ENCODE results near the gene SLC5A1.

DNA sequence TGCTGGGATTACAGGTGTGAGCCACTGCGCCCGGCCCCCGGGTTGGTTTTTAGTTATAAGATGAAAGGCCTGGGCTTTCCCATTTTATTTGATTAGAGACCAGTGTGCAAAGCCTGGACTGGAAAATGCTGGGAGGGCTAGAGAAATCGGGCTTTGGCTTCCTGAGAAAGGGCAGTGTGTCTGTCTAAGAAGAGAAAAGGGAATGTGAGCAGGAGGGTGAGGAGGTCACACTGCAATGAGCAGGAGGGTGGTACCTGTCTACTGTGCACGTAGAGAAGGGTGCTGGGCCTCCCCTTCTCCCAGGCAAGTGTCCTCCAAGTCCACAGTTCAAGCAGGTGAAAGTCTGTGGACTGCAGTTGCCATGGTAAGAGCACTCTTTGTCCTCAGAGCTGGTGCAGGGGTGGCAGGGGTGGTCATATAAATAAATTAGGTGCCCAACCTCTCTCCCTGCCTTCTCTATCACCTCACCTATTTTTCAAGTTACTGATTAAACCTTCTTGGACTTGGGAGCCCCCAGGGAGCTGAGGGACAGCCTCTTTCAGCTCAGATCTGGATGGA is 30.8 kb downstream of the SLC5A1 start:
- TF ChIP-seq EZH2 (optimal IDR thresholded peaks at IDR 0.05; ENCODE audit: low read depth, low read length) = no peak
- TF ChIP-seq, protein P1, sequence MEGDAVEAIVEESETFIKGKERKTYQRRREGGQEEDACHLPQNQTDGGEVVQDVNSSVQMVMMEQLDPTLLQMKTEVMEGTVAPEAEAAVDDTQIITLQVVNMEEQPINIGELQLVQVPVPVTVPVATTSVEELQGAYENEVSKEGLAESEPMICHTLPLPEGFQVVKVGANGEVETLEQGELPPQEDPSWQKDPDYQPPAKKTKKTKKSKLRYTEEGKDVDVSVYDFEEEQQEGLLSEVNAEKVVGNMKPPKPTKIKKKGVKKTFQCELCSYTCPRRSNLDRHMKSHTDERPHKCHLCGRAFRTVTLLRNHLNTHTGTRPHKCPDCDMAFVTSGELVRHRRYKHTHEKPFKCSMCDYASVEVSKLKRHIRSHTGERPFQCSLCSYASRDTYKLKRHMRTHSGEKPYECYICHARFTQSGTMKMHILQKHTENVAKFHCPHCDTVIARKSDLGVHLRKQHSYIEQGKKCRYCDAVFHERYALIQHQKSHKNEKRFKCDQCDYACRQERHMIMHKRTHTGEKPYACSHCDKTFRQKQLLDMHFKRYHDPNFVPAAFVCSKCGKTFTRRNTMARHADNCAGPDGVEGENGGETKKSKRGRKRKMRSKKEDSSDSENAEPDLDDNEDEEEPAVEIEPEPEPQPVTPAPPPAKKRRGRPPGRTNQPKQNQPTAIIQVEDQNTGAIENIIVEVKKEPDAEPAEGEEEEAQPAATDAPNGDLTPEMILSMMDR (IDR thresholded peaks at IDR 0.05; ENCODE audit: low read length) = no peak

Measured in MM.1S (cell line).